Measurements from ENCODE around the gene RCOR2.

DNA sequence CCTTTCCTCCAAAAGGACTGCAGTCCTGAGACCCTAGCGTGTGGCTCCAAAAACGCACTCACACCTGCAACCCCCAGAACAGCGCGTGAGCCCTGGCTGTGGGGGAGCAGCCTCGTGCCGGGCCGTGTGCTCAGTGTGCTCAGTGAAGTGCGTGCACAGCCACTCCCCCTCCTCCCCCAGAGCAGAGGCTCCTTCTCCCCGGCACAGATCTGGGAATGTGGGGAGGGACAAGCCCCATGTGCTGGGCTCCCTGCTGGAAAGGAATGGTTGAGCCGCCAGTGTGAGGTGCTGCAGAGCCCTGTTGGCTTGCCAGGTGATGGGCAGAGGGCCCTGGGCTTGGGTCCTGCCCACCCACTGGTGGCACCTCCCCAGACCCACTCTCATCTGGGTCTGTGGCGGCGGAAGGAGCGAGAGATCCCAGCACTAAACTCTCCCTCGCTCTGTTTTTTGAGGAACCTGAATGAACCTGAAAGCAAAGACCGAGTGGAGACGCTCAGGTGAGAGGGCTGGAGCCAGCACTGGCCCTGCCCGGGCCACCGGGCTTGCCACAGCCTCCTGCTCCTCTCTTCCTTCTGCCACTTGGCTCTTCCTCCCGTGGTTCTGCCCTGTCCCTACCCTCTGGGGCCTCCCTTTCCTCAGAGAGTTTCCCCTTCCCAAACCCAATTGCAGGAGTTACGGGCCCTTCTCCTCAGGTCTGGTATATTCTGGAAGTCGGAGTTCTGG is 9.0 kb downstream of the RCOR2 start:
- peak in 1 of 2 donors; percentile 10 for TF ChIP-seq POLR2AphosphoS5 (IDR thresholded peaks at IDR 0.05; ENCODE audit: insufficient read depth in 1 of 2, low read depth in 1 of 2)
- TF ChIP-seq, protein P1, sequence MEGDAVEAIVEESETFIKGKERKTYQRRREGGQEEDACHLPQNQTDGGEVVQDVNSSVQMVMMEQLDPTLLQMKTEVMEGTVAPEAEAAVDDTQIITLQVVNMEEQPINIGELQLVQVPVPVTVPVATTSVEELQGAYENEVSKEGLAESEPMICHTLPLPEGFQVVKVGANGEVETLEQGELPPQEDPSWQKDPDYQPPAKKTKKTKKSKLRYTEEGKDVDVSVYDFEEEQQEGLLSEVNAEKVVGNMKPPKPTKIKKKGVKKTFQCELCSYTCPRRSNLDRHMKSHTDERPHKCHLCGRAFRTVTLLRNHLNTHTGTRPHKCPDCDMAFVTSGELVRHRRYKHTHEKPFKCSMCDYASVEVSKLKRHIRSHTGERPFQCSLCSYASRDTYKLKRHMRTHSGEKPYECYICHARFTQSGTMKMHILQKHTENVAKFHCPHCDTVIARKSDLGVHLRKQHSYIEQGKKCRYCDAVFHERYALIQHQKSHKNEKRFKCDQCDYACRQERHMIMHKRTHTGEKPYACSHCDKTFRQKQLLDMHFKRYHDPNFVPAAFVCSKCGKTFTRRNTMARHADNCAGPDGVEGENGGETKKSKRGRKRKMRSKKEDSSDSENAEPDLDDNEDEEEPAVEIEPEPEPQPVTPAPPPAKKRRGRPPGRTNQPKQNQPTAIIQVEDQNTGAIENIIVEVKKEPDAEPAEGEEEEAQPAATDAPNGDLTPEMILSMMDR (IDR thresholded peaks at IDR 0.05) = no peak
- TF ChIP-seq POLR2A (IDR thresholded peaks at IDR 0.05) = no peak

All from vagina (tissue), 2 donors.